ENCODE results near the gene ASTN2.
"Not testable (repeated sequence)": the region's sequence is repeated elsewhere in the genome, so short reads cannot be mapped to it uniquely, and the experiment has no call there.

ASTN2 gene

GRCh38 chr9:116891424-116891823 lies 523.4 kb downstream of the ASTN2 start:
- TF ChIP-seq CTCF (IDR thresholded peaks at IDR 0.05; ENCODE audit: low read depth, low read length), result no peak
- no peak overlapping the region for H3K4me3 ChIP-seq (ENCODE audit: low read depth, low read length)

- H3K4me3 ChIP-seq (ENCODE audit: low read depth, low read length), result not testable (repeated sequence)
These were observed 526.4 kb downstream of the ASTN2 start for GRCh38 chr9:116888476-116888875.

GRCh38 chr9:116888066-116888465 lies 526.8 kb downstream of the ASTN2 start:
- H3K4me3 ChIP-seq (ENCODE audit: low read depth, low read length), result no peak overlapping the region
- TF ChIP-seq CTCF (IDR thresholded peaks at IDR 0.05; ENCODE audit: low read depth, low read length), result no peak

GRCh38 chr9:116883676-116884075 lies 531.2 kb downstream of the ASTN2 start:
- H3K4me3 ChIP-seq (ENCODE audit: low read depth, low read length), result no peak overlapping the region
- no peak for TF ChIP-seq CTCF (IDR thresholded peaks at IDR 0.05; ENCODE audit: low read depth, low read length)

- TF ChIP-seq CTCF (IDR thresholded peaks at IDR 0.05; ENCODE audit: low read depth, low read length), result no peak
- H3K4me3 ChIP-seq (ENCODE audit: low read depth, low read length), result no peak overlapping the region
These were observed 537.8 kb downstream of the ASTN2 start for GRCh38 chr9:116877072-116877471.

GRCh38 chr9:116875576-116875975 lies 539.3 kb downstream of the ASTN2 start:
- no peak overlapping the region for H3K4me3 ChIP-seq (ENCODE audit: low read depth, low read length)
- no peak for TF ChIP-seq CTCF (IDR thresholded peaks at IDR 0.05; ENCODE audit: low read depth, low read length)

GRCh38 chr9:116873937-116874914 lies 540.6 kb downstream of the ASTN2 start:
- no peak overlapping the region for H3K4me3 ChIP-seq (ENCODE audit: low read depth, low read length)
- no peak for TF ChIP-seq CTCF (IDR thresholded peaks at IDR 0.05; ENCODE audit: low read depth, low read length)
